Esophagus muscularis mucosa (tissue), 4 donors: ENCODE measurements around the gene KRT20. TPM values are rescaled to one million over a fixed set of nuclear protein-coding genes. Genes with fewer than 3 reads are reported as not detected.

Experiments
- DNase-seq: peaks from one replicate; pipeline ENCODE4 v3.0.0-alpha.2; 2017; ENCODE audit errors: extremely low spot score
- H3K27ac ChIP-seq, 4 donors: fragments of 200-600 bp; sonication (generic); replicated peaks in 1 of 4; 1 replicate in 3 of 4; 2 replicates in 1 of 4; pipeline ENCODE4 v1.5.1; 2016 to 2019; ENCODE audit warnings: mild to moderate bottlenecking in 1 of 4
- H3K27me3 ChIP-seq, 4 donors: fragments of 200-600 bp; sonication (generic); one replicate each; pipeline versions ENCODE4 v1.5.1 to v1.6.0; 2016 to 2019
- H3K36me3 ChIP-seq, 4 donors: fragments of 200-600 bp; sonication (generic); one replicate each; pipeline ENCODE4 v1.5.1; 2016 to 2019
- H3K4me1 ChIP-seq, 4 donors: fragments of 200-600 bp; sonication (generic); one replicate each; pipeline ENCODE4 v1.5.1; 2016 to 2019
- H3K4me3 ChIP-seq, 4 donors: fragments of 200-600 bp; sonication (generic); 1 replicate in 2 of 4; 2 replicates in 2 of 4; pipeline ENCODE4 v1.5.1; 2016 to 2019; ENCODE audit warnings: mild to moderate bottlenecking in 4 of 4, moderate library complexity in 1 of 4
- H3K9me3 ChIP-seq, 4 donors: fragments of 200-600 bp; sonication (generic); 1 replicate in 3 of 4; 2 replicates in 1 of 4; pipeline ENCODE4 v1.5.1; 2016 to 2019
- EP300 ChIP-seq: sonication (generic); formaldehyde crosslinking; IDR thresholded peaks from one replicate; pipeline ENCODE4 v1.6.1; 2017; ENCODE audit warnings: antibody characterized with exemption
- POLR2A ChIP-seq: fragments of 450-650 bp; IDR thresholded peaks from one replicate; pipeline ENCODE4 v1.6.1; 2017; ENCODE audit warnings: antibody characterized with exemption, moderate library complexity, mild to moderate bottlenecking, low read depth
- POLR2AphosphoS5 ChIP-seq, 2 donors: sonication (generic); formaldehyde crosslinking; IDR thresholded peaks; one replicate each; pipeline ENCODE4 v1.6.1; 2017; ENCODE audit warnings: antibody characterized with exemption in 2 of 2
- WGBS: methylation state at CpG from one replicate; pipeline ENCODE4 v1.1.5; 2018; 5-methylcytosine and 5-hydroxymethylcytosine counted together
- intact Hi-C: fragments of 100-400 bp; cut with DNase I; formaldehyde crosslinking; loops from one replicate; pipeline ENCODE4 v1.15.1; 2023
- total RNA-seq, 4 donors: library from RNA; depleted of rRNA; stranded (reverse); fragments of >200 nt; gene quantifications; one replicate each; pipeline versions ENCODE4 v1.1.0 to v1.2.1, GENCODE V29; 2016
- TF ChIP-seq, protein P1 (sequence below), 3 experiments: fragments of 200-600 bp in 2 of 3; fragments of 450-650 bp in 1 of 3; sonication (generic) in 2 of 3; IDR thresholded peaks; one replicate each; pipeline ENCODE4 v1.5.1; 2017 to 2019; ENCODE audit warnings: antibody characterized with exemption in 3 of 3, mild to moderate bottlenecking in 2 of 3, moderate library complexity in 1 of 3

Gene KRT20, protein sequence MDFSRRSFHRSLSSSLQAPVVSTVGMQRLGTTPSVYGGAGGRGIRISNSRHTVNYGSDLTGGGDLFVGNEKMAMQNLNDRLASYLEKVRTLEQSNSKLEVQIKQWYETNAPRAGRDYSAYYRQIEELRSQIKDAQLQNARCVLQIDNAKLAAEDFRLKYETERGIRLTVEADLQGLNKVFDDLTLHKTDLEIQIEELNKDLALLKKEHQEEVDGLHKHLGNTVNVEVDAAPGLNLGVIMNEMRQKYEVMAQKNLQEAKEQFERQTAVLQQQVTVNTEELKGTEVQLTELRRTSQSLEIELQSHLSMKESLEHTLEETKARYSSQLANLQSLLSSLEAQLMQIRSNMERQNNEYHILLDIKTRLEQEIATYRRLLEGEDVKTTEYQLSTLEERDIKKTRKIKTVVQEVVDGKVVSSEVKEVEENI
- total RNA-seq: under 1 TPM in 1 of 4 donors, not detected in 3; 0.52 TPM

DNA sequence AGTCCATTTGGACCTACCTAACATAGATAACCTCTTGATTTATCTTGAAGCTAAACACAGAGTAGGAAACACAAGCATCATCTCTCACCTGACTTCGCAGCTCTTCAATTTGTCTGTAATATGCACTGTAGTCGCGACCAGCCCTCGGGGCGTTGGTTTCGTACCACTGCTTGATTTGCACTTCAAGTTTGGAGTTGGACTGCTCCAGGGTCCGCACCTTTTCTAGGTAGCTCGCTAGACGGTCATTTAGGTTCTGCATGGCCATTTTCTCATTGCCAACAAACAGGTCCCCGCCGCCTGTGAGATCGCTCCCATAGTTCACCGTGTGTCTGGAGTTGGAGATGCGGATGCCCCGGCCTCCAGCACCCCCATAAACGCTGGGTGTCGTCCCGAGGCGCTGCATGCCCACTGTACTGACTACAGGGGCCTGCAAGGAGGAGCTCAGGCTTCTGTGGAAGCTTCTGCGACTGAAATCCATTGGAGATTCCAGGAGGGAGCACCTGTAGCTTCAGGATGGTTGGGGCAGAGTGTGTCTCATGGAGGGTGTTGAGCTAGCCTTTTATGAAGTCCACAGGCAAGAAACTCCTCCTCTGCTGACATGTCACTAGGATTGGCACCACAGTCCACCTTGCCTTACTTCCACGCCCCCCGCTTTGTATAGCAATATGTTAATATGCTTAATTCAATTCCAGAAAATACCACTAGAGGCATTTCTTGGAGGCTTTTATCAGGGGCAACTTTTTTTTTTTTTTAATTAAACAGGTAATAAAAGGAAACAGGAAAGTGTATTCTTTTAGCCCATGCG is at the start of gene KRT20:
TSS of gene KRT20 (minus strand) at position 535 of the 805 bp plus-strand sequence. CDS start at position 478, 57 bp downstream.
- DNase-seq: no peak
- no peaks in the 10 kb centered on the region for H3K9me3 ChIP-seq
- intact Hi-C loops: no loop called here
- 87% methylated on average over 22 of the region's 23 CpGs for WGBS
- TF ChIP-seq EP300 (no peak), POLR2A (no peak), POLR2AphosphoS5 (IDR thresholded peaks at IDR 0.05) (no peak)
- TF ChIP-seq, protein P1, sequence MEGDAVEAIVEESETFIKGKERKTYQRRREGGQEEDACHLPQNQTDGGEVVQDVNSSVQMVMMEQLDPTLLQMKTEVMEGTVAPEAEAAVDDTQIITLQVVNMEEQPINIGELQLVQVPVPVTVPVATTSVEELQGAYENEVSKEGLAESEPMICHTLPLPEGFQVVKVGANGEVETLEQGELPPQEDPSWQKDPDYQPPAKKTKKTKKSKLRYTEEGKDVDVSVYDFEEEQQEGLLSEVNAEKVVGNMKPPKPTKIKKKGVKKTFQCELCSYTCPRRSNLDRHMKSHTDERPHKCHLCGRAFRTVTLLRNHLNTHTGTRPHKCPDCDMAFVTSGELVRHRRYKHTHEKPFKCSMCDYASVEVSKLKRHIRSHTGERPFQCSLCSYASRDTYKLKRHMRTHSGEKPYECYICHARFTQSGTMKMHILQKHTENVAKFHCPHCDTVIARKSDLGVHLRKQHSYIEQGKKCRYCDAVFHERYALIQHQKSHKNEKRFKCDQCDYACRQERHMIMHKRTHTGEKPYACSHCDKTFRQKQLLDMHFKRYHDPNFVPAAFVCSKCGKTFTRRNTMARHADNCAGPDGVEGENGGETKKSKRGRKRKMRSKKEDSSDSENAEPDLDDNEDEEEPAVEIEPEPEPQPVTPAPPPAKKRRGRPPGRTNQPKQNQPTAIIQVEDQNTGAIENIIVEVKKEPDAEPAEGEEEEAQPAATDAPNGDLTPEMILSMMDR (IDR thresholded peaks at IDR 0.05): no peak
- H3K4me3 ChIP-seq: no peak within 1 kb of the TSS
- H3K27me3 ChIP-seq: peaks cover 0 to 24% (median 3%) of the 10 kb centered on the region in 4 donors
- no peaks in the 10 kb centered on the region for H3K36me3 ChIP-seq
- H3K27ac ChIP-seq: no peak within 1 kb of the TSS
- no peaks in the 10 kb centered on the region for H3K4me1 ChIP-seq

DNA sequence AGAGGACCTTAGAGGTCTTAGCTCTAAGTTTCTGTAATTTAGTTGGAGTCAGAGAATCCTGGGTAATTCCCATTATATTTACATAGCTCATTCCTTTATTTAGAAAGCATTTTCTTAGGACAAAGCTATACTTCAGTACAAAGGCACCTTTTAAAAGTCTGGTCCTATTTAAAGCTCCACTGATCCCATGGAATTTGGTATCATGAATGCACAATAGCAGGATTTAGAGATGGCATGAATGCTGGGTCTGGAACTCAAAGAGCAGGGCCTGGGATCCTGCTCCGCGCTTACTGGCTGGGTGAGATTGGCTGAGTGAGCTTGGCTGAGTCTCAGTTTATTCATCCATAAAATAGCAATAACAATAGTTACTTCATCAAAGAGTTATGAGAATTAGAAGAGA is 47.6 kb upstream of the KRT20 start:
- intact Hi-C loops: no loop called here
- H3K9me3 ChIP-seq: no peaks in the 10 kb centered on the region
- no peak for TF ChIP-seq POLR2A
- TF ChIP-seq, protein P1 (IDR thresholded peaks at IDR 0.05): no peak
- no peak for TF ChIP-seq POLR2AphosphoS5 (IDR thresholded peaks at IDR 0.05)
- TF ChIP-seq EP300: no peak
- peaks cover 0 to 14% (median 9%) of the 10 kb centered on the region in 4 donors for H3K4me1 ChIP-seq
- no peak overlapping the region for H3K27ac ChIP-seq
- WGBS: 66% methylated on average over 2 of the region's 2 CpGs
- H3K4me3 ChIP-seq: no peak overlapping the region
- DNase-seq: no peak
- H3K36me3 ChIP-seq: no peaks in the 10 kb centered on the region
- H3K27me3 ChIP-seq: no peaks in the 10 kb centered on the region

DNA sequence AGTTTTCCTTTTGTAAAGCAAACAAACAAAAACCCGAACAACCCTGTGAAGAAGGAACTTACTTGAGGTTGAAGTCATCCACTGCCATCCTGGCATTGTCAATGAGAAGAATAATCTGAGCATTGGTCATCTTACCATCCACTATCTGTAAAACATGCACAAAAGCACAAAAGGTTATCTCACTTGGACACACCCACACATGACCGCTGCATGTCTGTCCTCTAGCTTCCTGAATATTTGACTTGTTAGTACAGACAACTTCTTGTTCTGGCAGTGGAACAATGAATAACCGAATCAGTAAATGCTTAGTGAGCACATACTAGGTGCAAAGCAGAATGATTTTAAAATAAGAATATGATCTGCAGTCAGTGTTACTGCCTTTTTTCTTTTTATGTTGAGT is 46.3 kb upstream of the KRT20 start:
- Histone ChIP-seq H3K9me3 (no peaks in the 10 kb centered on the region), H3K36me3 (no peaks in the 10 kb centered on the region), H3K27ac (no peak overlapping the region), H3K4me1 (peaks cover 0 to 7% (median 2%) of the 10 kb centered on the region in 4 donors), H3K4me3 (no peak overlapping the region), H3K27me3 (no peaks in the 10 kb centered on the region)
- DNase-seq: no peak
- intact Hi-C loops: no loop called here
- TF ChIP-seq POLR2A (no peak), POLR2AphosphoS5 (IDR thresholded peaks at IDR 0.05) (no peak), EP300 (no peak)
- TF ChIP-seq, protein P1 (IDR thresholded peaks at IDR 0.05): no peak
- WGBS: 70% methylated on average over 3 of the region's 3 CpGs

DNA sequence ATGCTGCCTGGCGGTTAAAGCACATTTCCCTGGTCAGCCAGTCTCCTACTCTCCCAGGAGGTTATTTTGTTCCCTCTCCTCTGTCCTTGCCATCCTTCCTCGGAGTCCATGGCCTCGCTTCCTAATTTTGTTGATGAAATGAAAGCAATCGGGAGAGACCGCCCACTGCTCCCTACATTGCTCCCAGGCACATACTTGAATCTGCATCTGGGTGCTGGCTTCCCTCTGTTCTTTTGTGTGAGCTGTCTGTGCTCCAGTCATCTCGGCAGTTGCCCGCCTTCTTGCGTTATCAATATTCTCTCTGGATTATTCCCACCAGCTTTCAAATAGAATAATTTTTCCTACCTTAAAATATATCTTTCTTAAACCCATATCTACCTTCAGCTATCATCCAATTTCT is 41.3 kb upstream of the KRT20 start:
- no peaks in the 10 kb centered on the region for H3K27me3 ChIP-seq
- no peaks in the 10 kb centered on the region for H3K9me3 ChIP-seq
- 89% methylated on average over 8 of the region's 8 CpGs for WGBS
- no peaks in the 10 kb centered on the region for H3K36me3 ChIP-seq
- no peak for DNase-seq
- no peak overlapping the region for H3K4me3 ChIP-seq
- no peak for TF ChIP-seq EP300
- no peak for TF ChIP-seq POLR2A
- TF ChIP-seq POLR2AphosphoS5 (IDR thresholded peaks at IDR 0.05): no peak
- TF ChIP-seq, protein P1 (IDR thresholded peaks at IDR 0.05): no peak
- intact Hi-C loops: no loop called here
- H3K27ac ChIP-seq: no peak overlapping the region
- H3K4me1 ChIP-seq: peaks cover 0 to 11% (median 7%) of the 10 kb centered on the region in 4 donors
